Ovary (tissue), 3 donors: ENCODE data around the gene ALDH1A1.

Source experiments
- CTCF ChIP-seq, 3 donors: fragments of 450-650 bp in 2 of 3; fragments of 200-600 bp in 1 of 3; IDR thresholded peaks; one replicate each; pipeline versions ENCODE4 v1.5.1 to v1.8.0; 2016 to 2022; ENCODE audit warnings: antibody characterized with exemption in 3 of 3, mild to moderate bottlenecking in 1 of 3
- EP300 ChIP-seq: sonication (generic); formaldehyde crosslinking; IDR thresholded peaks from one replicate; pipeline ENCODE4 v1.6.1; 2017; ENCODE audit warnings: antibody characterized with exemption
- POLR2A ChIP-seq: fragments of 450-650 bp; IDR thresholded peaks from one replicate; pipeline ENCODE4 v1.6.1; 2017; ENCODE audit warnings: antibody characterized with exemption, mild to moderate bottlenecking, moderate library complexity
- donor health status: DM: no; HTN: no; CAD: no.

GRCh38 chr9:72874344-72874743 lies 78.5 kb downstream of the ALDH1A1 start:
- TF ChIP-seq CTCF (IDR thresholded peaks at IDR 0.05) (no peak), POLR2A (no peak), EP300 (no peak)
